Natural killer cell (primary cell): ENCODE measurements around the gene ATP6V0E2. TPM values are rescaled to one million over a fixed set of nuclear protein-coding genes. Genes with fewer than 3 reads are reported as not detected.

Experiments used
- ATAC-seq, 3 donors: fragments of 150-1000 bp in 2 of 3; fragments of 200-7000 bp in 1 of 3; cut with Tn5 transposase; 1 replicate in 1 of 3; 2 replicates in 2 of 3; pipeline ENCODE4 v1.10.0; 2021; ENCODE audit warnings: mild to moderate bottlenecking in 2 of 3, moderate library complexity in 2 of 3
- DNase-seq, 2 donors: peaks; one replicate each; pipeline versions ENCODE4 v3.0.0 to v3.0.0-alpha.2; 2013 to 2021; ENCODE audit warnings: mixed read lengths in 1 of 2
- H3K27ac ChIP-seq: one replicate; pipeline ENCODE4 v1.5.1; 2013; ENCODE audit warnings: mild to moderate bottlenecking, low read length
- H3K27me3 ChIP-seq: one replicate; pipeline ENCODE4 v1.6.1; 2013; ENCODE audit warnings: low read length; ENCODE audit not compliant: control insufficient read depth, insufficient read depth
- H3K36me3 ChIP-seq: one replicate; pipeline ENCODE4 v1.6.1; 2013; ENCODE audit warnings: low read length; ENCODE audit not compliant: control insufficient read depth, insufficient read depth
- H3K4me1 ChIP-seq: one replicate; pipeline ENCODE4 v1.6.1; 2013; ENCODE audit warnings: low read length; ENCODE audit not compliant: control insufficient read depth, insufficient read depth
- H3K4me3 ChIP-seq: one replicate; pipeline ENCODE4 v1.5.1; 2013; ENCODE audit warnings: low read length
- H3K9me3 ChIP-seq: one replicate; pipeline ENCODE4 v1.6.1; 2013; ENCODE audit warnings: low read length; ENCODE audit not compliant: control insufficient read depth, insufficient read depth
- H3K27ac Mint-ChIP-seq, 2 donors: one replicate each; pipeline ENCODE4 v1.8.0; 2022; ENCODE audit warnings: mild to moderate bottlenecking in 2 of 2, mixed read lengths in 2 of 2, moderate library complexity in 1 of 2
- H3K27me3 Mint-ChIP-seq, 2 donors: one replicate each; pipeline ENCODE4 v1.8.0; 2022; ENCODE audit warnings: low read depth in 2 of 2, mixed read lengths in 2 of 2
- H3K36me3 Mint-ChIP-seq: one replicate; pipeline ENCODE4 v1.8.0; 2022; ENCODE audit warnings: mixed read lengths
- H3K4me1 Mint-ChIP-seq, 2 donors: one replicate each; pipeline ENCODE4 v1.8.0; 2022; ENCODE audit warnings: mixed read lengths in 2 of 2
- H3K4me3 Mint-ChIP-seq: one replicate; pipeline ENCODE4 v1.8.0; 2022; ENCODE audit warnings: mild to moderate bottlenecking, moderate library complexity, mixed read lengths
- H3K9me3 Mint-ChIP-seq, 2 donors: one replicate each; pipeline ENCODE4 v1.8.0; 2022; ENCODE audit warnings: mixed read lengths in 2 of 2
- CTCF ChIP-seq: fragments of 200-600 bp; IDR thresholded peaks from one replicate; pipeline ENCODE4 v1.8.0; 2022; ENCODE audit warnings: antibody characterized with exemption
- WGBS: methylation state at CpG from one replicate; pipeline ENCODE4 v1.1.7; 2013; ENCODE audit warnings: missing lambda C conversion rate; ENCODE audit not compliant: insufficient coverage; 5-methylcytosine and 5-hydroxymethylcytosine counted together
- intact Hi-C: fragments of 100-400 bp; cut with micrococcal nuclease; formaldehyde crosslinking; loops from one replicate; pipeline ENCODE4 v1.14.2; 2022
- total RNA-seq, 4 donors: library from RNA; stranded (reverse); fragments of 120-200 nt in 1 of 4; gene quantifications; one replicate each; pipeline versions ENCODE4 v1.2.3 to v1.2.4, GENCODE V29; 2013 to 2022

ATP6V0E2 gene
- total RNA-seq, 3 donors from 2014 or later (not counting 1 experiment from before 2014, with no cell fraction given): 23.2 to 39.4 (median 34.9) TPM

DNA sequence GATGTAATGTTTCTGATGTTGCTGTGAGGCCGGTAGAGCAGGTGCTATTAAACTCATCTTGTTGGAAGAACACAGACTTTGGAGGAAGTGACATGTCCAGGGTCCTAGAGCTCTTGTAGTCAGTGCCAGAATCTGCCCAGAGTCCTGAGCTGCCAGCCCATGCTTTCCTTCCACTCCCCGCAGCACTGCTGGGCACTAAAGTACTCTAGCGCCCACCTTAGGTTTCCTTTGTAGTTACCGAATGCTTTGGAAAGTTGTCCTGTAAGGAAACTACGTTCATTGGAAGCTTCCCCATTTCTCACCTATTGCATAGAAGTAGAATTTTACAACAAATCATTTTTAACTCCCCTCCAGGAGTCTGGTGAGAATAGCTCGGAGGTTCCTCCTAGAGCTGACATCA lies 24.6 kb upstream of the ATP6V0E2 start:
- TF ChIP-seq CTCF: no peak
- Histone ChIP-seq H3K4me3 (no peak overlapping the region), H3K4me1 (no peaks in the 10 kb centered on the region), H3K9me3 (no peaks in the 10 kb centered on the region), H3K27me3 (no peaks in the 10 kb centered on the region), H3K27ac (no peak overlapping the region), H3K36me3 (peaks cover 14% of the 10 kb centered on the region)
- no peaks in the 10 kb centered on the region for H3K36me3 Mint-ChIP-seq
- DNase-seq (no peak), ATAC-seq (no peak)
- no peaks in the 10 kb centered on the region for H3K9me3 Mint-ChIP-seq
- H3K4me3 Mint-ChIP-seq: no peak overlapping the region
- WGBS: 92% methylated on average over 6 of the region's 6 CpGs
- intact Hi-C loops: no loop called here
- no peak overlapping the region for H3K27ac Mint-ChIP-seq
- H3K27me3 Mint-ChIP-seq: no peaks in the 10 kb centered on the region
- peaks cover 0 to 5% of the 10 kb centered on the region in 2 donors for H3K4me1 Mint-ChIP-seq

DNA sequence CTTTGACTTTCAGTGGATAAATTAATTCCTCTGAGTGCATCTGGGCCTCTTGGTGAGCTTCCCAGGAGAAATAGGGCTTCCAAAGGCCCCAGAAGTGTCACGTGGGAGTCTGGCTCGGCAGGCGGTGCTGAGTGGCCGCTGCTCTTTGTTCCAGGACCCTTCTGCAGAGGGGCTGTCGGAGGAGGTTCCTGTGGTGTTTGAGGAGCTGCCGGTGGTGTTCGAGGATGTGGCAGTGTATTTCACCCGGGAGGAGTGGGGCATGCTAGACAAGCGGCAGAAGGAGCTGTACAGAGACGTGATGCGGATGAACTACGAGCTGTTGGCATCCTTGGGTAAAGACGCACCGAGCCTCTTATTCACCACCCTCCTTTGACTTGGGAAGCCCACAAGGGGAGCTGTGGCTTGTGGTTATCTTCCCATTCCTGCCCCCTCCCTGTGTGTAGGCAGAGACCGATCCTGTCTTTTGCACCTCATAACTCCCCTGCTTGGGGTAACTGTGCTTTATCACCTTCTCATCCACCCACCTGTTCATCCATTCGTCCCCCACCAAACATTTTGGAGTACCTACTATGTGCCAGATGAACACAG lies 23.7 kb upstream of the ATP6V0E2 start:
- Mint-ChIP-seq H3K27ac (no peak overlapping the region), H3K27me3 (no peaks in the 10 kb centered on the region), H3K4me3 (no peak overlapping the region), H3K9me3 (no peaks in the 10 kb centered on the region), H3K36me3 (no peaks in the 10 kb centered on the region), H3K4me1 (peaks cover 0 to 5% of the 10 kb centered on the region in 2 donors)
- DNase-seq (no peak), ATAC-seq (no peak)
- Histone ChIP-seq H3K4me3 (no peak overlapping the region), H3K9me3 (no peaks in the 10 kb centered on the region), H3K27me3 (no peaks in the 10 kb centered on the region), H3K27ac (no peak overlapping the region), H3K36me3 (peaks cover 14% of the 10 kb centered on the region), H3K4me1 (peaks cover 3% of the 10 kb centered on the region)
- no peak for TF ChIP-seq CTCF
- WGBS: 86% methylated on average over 16 of the region's 16 CpGs
- intact Hi-C loops: no loop called here

DNA sequence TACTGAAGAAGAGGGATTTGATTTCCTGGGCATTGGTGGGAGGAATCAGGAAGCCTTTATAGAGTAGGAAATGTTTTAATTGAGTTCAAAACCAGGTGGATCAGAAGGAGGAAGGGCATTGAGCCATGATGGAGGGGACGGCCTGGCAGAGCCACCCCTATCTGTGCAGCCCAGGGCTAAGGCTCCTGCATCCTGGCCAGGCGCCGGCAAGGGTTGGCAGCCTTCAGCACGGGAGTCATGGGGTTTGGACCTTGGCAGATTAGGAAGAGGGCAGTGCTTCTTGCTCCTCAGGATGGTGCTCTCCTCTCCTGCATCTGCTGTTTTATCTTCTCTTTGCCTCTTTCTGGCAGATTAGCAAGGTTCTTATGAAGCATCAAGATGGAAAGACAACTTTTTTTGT lies 23.1 kb upstream of the ATP6V0E2 start:
- H3K4me1 Mint-ChIP-seq: peaks cover 0 to 5% of the 10 kb centered on the region in 2 donors
- H3K4me3 Mint-ChIP-seq: no peak overlapping the region
- no peak for ATAC-seq
- no peak overlapping the region for H3K4me3 ChIP-seq
- WGBS: 95% methylated on average over 4 of the region's 4 CpGs
- no peak for DNase-seq
- H3K27ac Mint-ChIP-seq: no peak overlapping the region
- H3K27me3 ChIP-seq: no peaks in the 10 kb centered on the region
- peaks cover 3% of the 10 kb centered on the region for H3K4me1 ChIP-seq
- H3K27ac ChIP-seq: no peak overlapping the region
- intact Hi-C loops: no loop called here
- H3K27me3 Mint-ChIP-seq: no peaks in the 10 kb centered on the region
- no peak for TF ChIP-seq CTCF
- H3K9me3 ChIP-seq: no peaks in the 10 kb centered on the region
- H3K36me3 Mint-ChIP-seq: no peaks in the 10 kb centered on the region
- H3K36me3 ChIP-seq: peaks cover 14% of the 10 kb centered on the region
- no peaks in the 10 kb centered on the region for H3K9me3 Mint-ChIP-seq

DNA sequence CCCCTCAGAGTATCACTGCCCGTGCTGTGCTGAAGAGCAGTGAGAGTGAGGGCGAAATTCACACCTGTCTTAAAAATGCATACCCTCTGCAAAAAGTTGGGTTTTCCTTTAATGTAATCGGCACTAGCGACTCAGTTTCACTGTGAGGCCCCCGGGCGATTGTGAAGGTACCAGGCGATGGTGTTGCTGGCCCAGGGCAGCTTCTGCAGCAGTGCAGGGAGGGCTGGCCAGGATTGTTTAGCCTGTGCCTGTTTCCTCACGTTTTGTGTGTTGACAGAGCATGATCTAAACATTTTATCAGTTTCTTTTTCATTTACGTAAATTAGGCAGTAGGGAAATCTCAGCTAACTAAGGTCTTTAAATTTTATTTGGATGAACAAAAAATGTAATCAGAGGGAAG lies 22.3 kb upstream of the ATP6V0E2 start:
- peaks cover 14% of the 10 kb centered on the region for H3K36me3 ChIP-seq
- DNase-seq: no peak
- H3K4me1 ChIP-seq: peaks cover 3% of the 10 kb centered on the region
- 95% methylated on average over 9 of the region's 9 CpGs for WGBS
- no peaks in the 10 kb centered on the region for H3K4me1 Mint-ChIP-seq
- ATAC-seq: no peak
- intact Hi-C loops: no loop called here
- H3K36me3 Mint-ChIP-seq: no peaks in the 10 kb centered on the region
- H3K4me3 Mint-ChIP-seq: no peak overlapping the region
- no peak for TF ChIP-seq CTCF
- H3K27ac Mint-ChIP-seq: no peak overlapping the region
- no peak overlapping the region for H3K27ac ChIP-seq
- H3K4me3 ChIP-seq: no peak overlapping the region
- no peaks in the 10 kb centered on the region for H3K9me3 ChIP-seq
- H3K27me3 ChIP-seq: no peaks in the 10 kb centered on the region
- no peaks in the 10 kb centered on the region for H3K9me3 Mint-ChIP-seq
- H3K27me3 Mint-ChIP-seq: no peaks in the 10 kb centered on the region
